K562 (cell line): Measurements from ENCODE around the gene ATP1A3. TPM values are rescaled to one million over a fixed set of nuclear protein-coding genes. Genes with fewer than 3 reads are reported as not detected.
A peak's percentile ranks its signal among the peaks of the same experiment; 100 is the strongest.

Source experiments
- CBX5 ChIP-seq: IDR thresholded peaks from 2 replicates; pipeline ENCODE4 v1.6.1; 2014; ENCODE audit warnings: low read depth, borderline replicate concordance
- HDAC2 ChIP-seq: fragments of 450-650 bp; IDR thresholded peaks from 2 replicates; pipeline ENCODE4 v1.6.1; 2016; ENCODE audit warnings: mild to moderate bottlenecking
- RBM17 ChIP-seq: fragments of 200-400 bp; formaldehyde crosslinking; IDR thresholded peaks from 2 replicates; pipeline ENCODE4 v1.6.1; 2017; ENCODE audit warnings: low read depth, mild to moderate bottlenecking, low read length, borderline replicate concordance
- polyA plus RNA-seq, 8 experiments: library from polyadenylated mRNA; depleted of rRNA in 4 of 8; stranded (reverse) in 5 of 8; unstranded in 3 of 8; fragments of >200 nt; fragmentation: Nextera tagmentation in 2 of 8; fragmentation: Illumina TruSeq in 1 of 8; extraction: Ambion mirVana in 2 of 8; extraction: Trizol in 1 of 8; gene quantifications; 2 replicates each; pipeline versions ENCODE4 v1.2.1 to v1.2.3, GENCODE V29; 2011 to 2014; ENCODE audit warnings: inconsistent platforms in 1 of 8, missing spikeins in 1 of 8
- total RNA-seq, 7 experiments: library from RNA; depleted of rRNA in 6 of 7; stranded (reverse); fragments of >200 nt in 6 of 7; fragmentation: Illumina TruSeq in 2 of 7; extraction: Trizol in 2 of 7; gene quantifications; 2 replicates each; pipeline versions ENCODE4 v1.2.1 to v1.2.3, GENCODE V29; 2011 to 2021; ENCODE audit warnings: low replicate concordance in 1 of 7
- TF ChIP-seq, protein P1 (sequence below), 2 experiments: fragments of 450-650 bp; formaldehyde crosslinking in 1 of 2; IDR thresholded peaks; 2 replicates each; pipeline versions ENCODE4 v1.4.0 to v1.6.1; 2014 to 2020; ENCODE audit warnings: mild to moderate bottlenecking in 2 of 2, borderline replicate concordance in 1 of 2, low read depth in 1 of 2
- TF ChIP-seq, protein P2 (sequence below): fragments of 450-650 bp; IDR thresholded peaks from 2 replicates; pipeline ENCODE4 v1.6.1; 2018; ENCODE audit warnings: mild to moderate bottlenecking, low read depth; ENCODE audit not compliant: partially characterized antibody
- TF ChIP-seq, protein P3 (sequence below): fragments of 200-800 bp; sonication (Bioruptor generic); IDR thresholded peaks from 2 replicates; pipeline ENCODE4 v1.6.1; 2017; ENCODE audit warnings: missing genetic modification characterization, missing compliant biosample characterization

ATP1A3 gene
- total and polyA plus RNA-seq, 9 of the 15 experiments (the other 6 are each of a cell fraction or from before 2014, with no cell fraction given), result 0.03 to 1.0 (median 0.17) TPM; not detected in 3

DNA sequence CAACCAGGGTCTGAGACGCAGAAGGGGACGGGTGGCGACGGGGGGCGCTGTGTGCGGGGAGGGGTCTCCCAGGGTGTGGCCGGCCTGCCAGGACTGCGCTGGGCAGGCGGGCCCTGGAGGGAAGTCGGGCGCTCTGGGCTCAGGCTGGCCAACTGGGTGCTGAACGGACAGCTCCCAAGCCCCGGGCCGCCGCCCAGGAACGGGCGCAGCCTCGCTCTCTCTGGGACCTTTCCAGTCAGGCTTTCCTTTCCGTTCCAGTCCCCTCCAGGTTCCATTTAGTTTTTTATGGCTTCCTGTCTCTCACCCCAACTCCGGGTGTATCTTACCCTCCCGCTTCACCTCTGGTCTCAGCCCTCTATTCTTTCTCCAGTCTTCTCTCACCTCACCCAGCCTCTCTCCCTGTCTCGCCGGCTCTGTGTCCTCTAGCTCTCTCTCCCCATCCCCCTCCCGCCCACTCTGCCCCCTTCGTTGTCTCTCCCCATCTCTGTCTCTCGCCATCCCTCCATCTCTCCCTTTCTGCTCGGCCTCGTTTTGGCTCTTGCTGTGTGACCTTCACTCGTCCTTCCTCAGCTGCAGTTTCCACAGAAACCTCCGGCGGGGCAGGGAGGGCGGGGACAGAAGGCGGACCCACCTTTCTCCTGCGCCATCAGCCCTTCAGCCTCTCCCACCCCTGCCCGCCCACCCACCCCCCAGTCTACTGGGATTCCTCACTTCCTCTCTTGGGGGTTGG is 3.3 kb upstream of the ATP1A3 start (continued):
- TF ChIP-seq, protein P1, sequence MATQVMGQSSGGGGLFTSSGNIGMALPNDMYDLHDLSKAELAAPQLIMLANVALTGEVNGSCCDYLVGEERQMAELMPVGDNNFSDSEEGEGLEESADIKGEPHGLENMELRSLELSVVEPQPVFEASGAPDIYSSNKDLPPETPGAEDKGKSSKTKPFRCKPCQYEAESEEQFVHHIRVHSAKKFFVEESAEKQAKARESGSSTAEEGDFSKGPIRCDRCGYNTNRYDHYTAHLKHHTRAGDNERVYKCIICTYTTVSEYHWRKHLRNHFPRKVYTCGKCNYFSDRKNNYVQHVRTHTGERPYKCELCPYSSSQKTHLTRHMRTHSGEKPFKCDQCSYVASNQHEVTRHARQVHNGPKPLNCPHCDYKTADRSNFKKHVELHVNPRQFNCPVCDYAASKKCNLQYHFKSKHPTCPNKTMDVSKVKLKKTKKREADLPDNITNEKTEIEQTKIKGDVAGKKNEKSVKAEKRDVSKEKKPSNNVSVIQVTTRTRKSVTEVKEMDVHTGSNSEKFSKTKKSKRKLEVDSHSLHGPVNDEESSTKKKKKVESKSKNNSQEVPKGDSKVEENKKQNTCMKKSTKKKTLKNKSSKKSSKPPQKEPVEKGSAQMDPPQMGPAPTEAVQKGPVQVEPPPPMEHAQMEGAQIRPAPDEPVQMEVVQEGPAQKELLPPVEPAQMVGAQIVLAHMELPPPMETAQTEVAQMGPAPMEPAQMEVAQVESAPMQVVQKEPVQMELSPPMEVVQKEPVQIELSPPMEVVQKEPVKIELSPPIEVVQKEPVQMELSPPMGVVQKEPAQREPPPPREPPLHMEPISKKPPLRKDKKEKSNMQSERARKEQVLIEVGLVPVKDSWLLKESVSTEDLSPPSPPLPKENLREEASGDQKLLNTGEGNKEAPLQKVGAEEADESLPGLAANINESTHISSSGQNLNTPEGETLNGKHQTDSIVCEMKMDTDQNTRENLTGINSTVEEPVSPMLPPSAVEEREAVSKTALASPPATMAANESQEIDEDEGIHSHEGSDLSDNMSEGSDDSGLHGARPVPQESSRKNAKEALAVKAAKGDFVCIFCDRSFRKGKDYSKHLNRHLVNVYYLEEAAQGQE (IDR thresholded peaks at IDR 0.05; ENCODE audit: borderline replicate concordance), result peak; percentile 98
- TF ChIP-seq, protein P1 (CRISPR knock-in tag; IDR thresholded peaks at IDR 0.05; ENCODE audit: low read depth), result peak; percentile 98
- TF ChIP-seq RBM17 (no peak), CBX5 (no peak), HDAC2 (0 out of 2 replicates have a peak, but pooled peaks have one; percentile 30)
- TF ChIP-seq, protein P2, sequence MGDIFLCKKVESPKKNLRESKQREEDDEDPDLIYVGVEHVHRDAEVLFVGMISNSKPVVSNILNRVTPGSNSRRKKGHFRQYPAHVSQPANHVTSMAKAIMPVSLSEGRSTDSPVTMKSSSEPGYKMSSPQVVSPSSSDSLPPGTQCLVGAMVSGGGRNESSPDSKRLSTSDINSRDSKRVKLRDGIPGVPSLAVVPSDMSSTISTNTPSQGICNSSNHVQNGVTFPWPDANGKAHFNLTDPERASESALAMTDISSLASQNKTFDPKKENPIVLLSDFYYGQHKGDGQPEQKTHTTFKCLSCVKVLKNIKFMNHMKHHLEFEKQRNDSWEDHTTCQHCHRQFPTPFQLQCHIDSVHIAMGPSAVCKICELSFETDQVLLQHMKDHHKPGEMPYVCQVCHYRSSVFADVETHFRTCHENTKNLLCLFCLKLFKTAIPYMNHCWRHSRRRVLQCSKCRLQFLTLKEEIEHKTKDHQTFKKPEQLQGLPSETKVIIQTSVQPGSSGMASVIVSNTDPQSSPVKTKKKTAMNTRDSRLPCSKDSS, result no peak
- TF ChIP-seq, protein P3, sequence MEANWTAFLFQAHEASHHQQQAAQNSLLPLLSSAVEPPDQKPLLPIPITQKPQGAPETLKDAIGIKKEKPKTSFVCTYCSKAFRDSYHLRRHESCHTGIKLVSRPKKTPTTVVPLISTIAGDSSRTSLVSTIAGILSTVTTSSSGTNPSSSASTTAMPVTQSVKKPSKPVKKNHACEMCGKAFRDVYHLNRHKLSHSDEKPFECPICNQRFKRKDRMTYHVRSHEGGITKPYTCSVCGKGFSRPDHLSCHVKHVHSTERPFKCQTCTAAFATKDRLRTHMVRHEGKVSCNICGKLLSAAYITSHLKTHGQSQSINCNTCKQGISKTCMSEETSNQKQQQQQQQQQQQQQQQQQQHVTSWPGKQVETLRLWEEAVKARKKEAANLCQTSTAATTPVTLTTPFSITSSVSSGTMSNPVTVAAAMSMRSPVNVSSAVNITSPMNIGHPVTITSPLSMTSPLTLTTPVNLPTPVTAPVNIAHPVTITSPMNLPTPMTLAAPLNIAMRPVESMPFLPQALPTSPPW (CRISPR knock-in tag), result no peak
- TF ChIP-seq, all 486 proteins: peak for 16
